GM19467 (cell line): ENCODE data around the gene TEDC2.

Experiments used
- ATAC-seq: cut with Tn5 transposase; IDR thresholded peaks from one replicate; pipeline ENCODE4 v1.9.1; 2021; ENCODE audit warnings: mild to moderate bottlenecking, moderate library complexity; ENCODE audit not compliant: unreplicated experiment

TEDC2 gene

GRCh38 chr16:2464333-2464732 lies 4.4 kb downstream of the TEDC2 start:
- no peak for ATAC-seq

- no peak for ATAC-seq
Measured at GRCh38 chr16:2465653-2466415, 5.9 kb downstream of the TEDC2 start.

GRCh38 chr16:2466667-2467527 lies 7.0 kb downstream of the TEDC2 start:
- no peak for ATAC-seq

GRCh38 chr16:2467528-2468232 lies 7.8 kb downstream of the TEDC2 start:
- ATAC-seq: no peak

- ATAC-seq: no peak
Measured at GRCh38 chr16:2468233-2468724, 8.4 kb downstream of the TEDC2 start.

GRCh38 chr16:2468725-2469398 lies 9.0 kb downstream of the TEDC2 start:
- ATAC-seq: no peak

- ATAC-seq: no peak
Measured at GRCh38 chr16:2469399-2470233, 9.7 kb downstream of the TEDC2 start.

- ATAC-seq: no peak
Measured at GRCh38 chr16:2470234-2470601, 10.3 kb downstream of the TEDC2 start.

- ATAC-seq: no peak
Measured at GRCh38 chr16:2470603-2471015, 10.7 kb downstream of the TEDC2 start.

GRCh38 chr16:2471016-2471652 lies 11.2 kb downstream of the TEDC2 start, which contains the start of gene NTN3:
TSS of gene NTN3 (plus strand) at chr16:2471297. CDS start at chr16:2471702, 405 bp downstream.
- no peak for ATAC-seq

- ATAC-seq: no peak
Measured at GRCh38 chr16:2471653-2472487, 12.0 kb downstream of the TEDC2 start.

GRCh38 chr16:2472488-2472864 lies 12.6 kb downstream of the TEDC2 start:
- no peak for ATAC-seq

- ATAC-seq: no peak
Measured at GRCh38 chr16:2472885-2473445, 13.1 kb downstream of the TEDC2 start.

- ATAC-seq: no peak
Measured at GRCh38 chr16:2473446-2473926, 13.6 kb downstream of the TEDC2 start.

- no peak for ATAC-seq
Measured at GRCh38 chr16:2473999-2474876, 14.3 kb downstream of the TEDC2 start.

GRCh38 chr16:2474877-2475412 lies 15.0 kb downstream of the TEDC2 start, which contains the start of gene TBC1D24:
TSS of gene TBC1D24 (plus strand) at chr16:2475127. CDS start at chr16:2496149, 21,022 bp downstream.
- peak; percentile 48 for ATAC-seq
